SK-N-SH (cell line): ENCODE measurements around the gene TMEM131. TPM values are rescaled to one million over a fixed set of nuclear protein-coding genes. Genes with fewer than 3 reads are reported as not detected.
A peak's percentile ranks its signal among the peaks of the same experiment; 100 is the strongest.

ENCODE experiments used
- CTCF ChIA-PET: fragments of 300-600, 350-600 bp; formaldehyde crosslinking; extraction: SDS; loops from one replicate; lab custom pipeline; 2021; lab: Yijun Ruan, JAX
- POLR2A ChIA-PET: fragments of 350-600 bp; sonication (Branson Sonifier 250); formaldehyde crosslinking; extraction: SDS; loops from one replicate; lab custom pipeline; 2020; ENCODE audit warnings: antibody characterized with exemption, inconsistent platforms; lab: Yijun Ruan, JAX
- DNase-seq: peaks from one replicate; pipeline ENCODE4 v3.0.0; 2012
- H2AFZ ChIP-seq: fragments of 200-600 bp; sonication (generic); 2 replicates; pipeline ENCODE4 v1.8.1; 2016; ENCODE audit warnings: antibody characterized with exemption, mild to moderate bottlenecking, low read depth
- H3F3A ChIP-seq: fragments of 200-600 bp; sonication (generic); replicated peaks from 2 replicates; pipeline ENCODE3; 2016; ENCODE audit warnings: antibody characterized with exemption, mild to moderate bottlenecking; ENCODE audit not compliant: insufficient read depth
- H3K27ac ChIP-seq, 2 experiments: fragments of 200-500 bp in 1 of 2; fragments of 200-600 bp in 1 of 2; sonication (Bioruptor generic) in 1 of 2; sonication (generic), shearing (Covaris generic) in 1 of 2; 2 replicates each; pipeline versions ENCODE4 v1.5.1 to v1.6.1; 2014 to 2016; ENCODE audit warnings: low read depth in 2 of 2, inconsistent platforms in 1 of 2, low read length in 1 of 2, mild to moderate bottlenecking in 1 of 2, mixed read lengths in 1 of 2
- H3K27me3 ChIP-seq: fragments of 200-600 bp; sonication (generic), shearing (Covaris generic); 2 replicates; pipeline ENCODE4 v1.6.1; 2016; ENCODE audit warnings: mixed run types; ENCODE audit not compliant: insufficient read depth
- H3K36me3 ChIP-seq, 2 experiments: fragments of 200-500 bp in 1 of 2; fragments of 200-600 bp in 1 of 2; sonication (Bioruptor generic) in 1 of 2; sonication (generic) in 1 of 2; replicated peaks in 1 of 2; 2 replicates each; pipeline versions ENCODE3 to v1.5.1; 2014 to 2016; ENCODE audit warnings: low read length in 1 of 2, mild to moderate bottlenecking in 1 of 2; ENCODE audit not compliant: insufficient read depth in 2 of 2, control insufficient read depth in 1 of 2
- H3K4me1 ChIP-seq, 2 experiments: fragments of 200-500 bp in 1 of 2; fragments of 200-600 bp in 1 of 2; sonication (Bioruptor generic) in 1 of 2; sonication (generic), shearing (Covaris generic) in 1 of 2; 2 replicates each; pipeline versions ENCODE4 v1.5.1 to v1.6.1; 2014 to 2016; ENCODE audit warnings: low read depth in 1 of 2, low read length in 1 of 2, mixed run types in 1 of 2; ENCODE audit not compliant: insufficient read depth in 2 of 2, control insufficient read depth in 1 of 2
- H3K4me2 ChIP-seq: fragments of 200-600 bp; sonication (generic), shearing (Covaris generic); 2 replicates; pipeline ENCODE4 v1.6.1; 2017; ENCODE audit warnings: mixed run types
- H3K4me3 ChIP-seq, 2 experiments: fragments of 200-500 bp in 1 of 2; fragments of 200-600 bp in 1 of 2; sonication (Bioruptor generic) in 1 of 2; sonication (generic), shearing (Covaris generic) in 1 of 2; 2 replicates each; pipeline versions ENCODE4 v1.5.1 to v1.8.1; 2014 to 2016; ENCODE audit warnings: low read depth in 2 of 2, inconsistent platforms in 1 of 2, low read length in 1 of 2, mild to moderate bottlenecking in 1 of 2, mixed read lengths in 1 of 2, moderate library complexity in 1 of 2
- H3K79me2 ChIP-seq: fragments of 200-600 bp; sonication (generic); 2 replicates; pipeline ENCODE4 v1.8.1; 2017; ENCODE audit warnings: mild to moderate bottlenecking; ENCODE audit not compliant: insufficient read depth
- H3K9ac ChIP-seq: fragments of 200-600 bp; sonication (generic); 2 replicates; pipeline ENCODE4 v1.6.1; 2017; ENCODE audit warnings: mixed run types
- H3K9me2 ChIP-seq: fragments of 200-600 bp; sonication (generic); 2 replicates; pipeline ENCODE4 v1.6.1; 2017; ENCODE audit warnings: mixed run types
- H3K9me3 ChIP-seq: fragments of 200-600 bp; sonication (generic); 2 replicates; pipeline ENCODE4 v1.6.1; 2017; ENCODE audit warnings: mixed run types, mild to moderate bottlenecking, moderate library complexity
- H4K20me1 ChIP-seq: fragments of 200-600 bp; sonication (generic); 2 replicates; pipeline ENCODE4 v1.6.1; 2017; ENCODE audit warnings: mild to moderate bottlenecking, mixed run types; ENCODE audit not compliant: insufficient read depth
- CHD2 ChIP-seq: fragments of 150-350 bp; IDR thresholded peaks from 2 replicates; pipeline ENCODE4 v1.6.1; 2018; ENCODE audit warnings: low read length; ENCODE audit not compliant: partially characterized antibody
- FOSL2 ChIP-seq: IDR thresholded peaks from 2 replicates; pipeline ENCODE4 v1.4.0; 2012; ENCODE audit warnings: low read depth, mild to moderate bottlenecking, moderate library complexity, borderline replicate concordance
- FOXJ3 ChIP-seq: sonication (generic); formaldehyde crosslinking; IDR thresholded peaks from 2 replicates; pipeline ENCODE4 v1.5.1; 2020; ENCODE audit warnings: mild to moderate bottlenecking, missing genetic modification reagents
- IRF3 ChIP-seq: fragments of 150-350 bp; IDR thresholded peaks from 2 replicates; pipeline ENCODE4 v1.6.1; 2016; ENCODE audit warnings: mild to moderate bottlenecking, low read depth, low read length
- MEF2A ChIP-seq: IDR thresholded peaks from 2 replicates; pipeline ENCODE4 v1.4.0; 2012; ENCODE audit warnings: low read depth, borderline replicate concordance
- MXI1 ChIP-seq: IDR thresholded peaks from 2 replicates; pipeline ENCODE4 v1.6.1; 2012; ENCODE audit warnings: mild to moderate bottlenecking, low read depth, low read length, improper control_type of control experiment
- NFIC ChIP-seq: IDR thresholded peaks from 2 replicates; pipeline ENCODE4 v1.4.0; 2012; ENCODE audit warnings: borderline replicate concordance
- PBX3 ChIP-seq: IDR thresholded peaks from 2 replicates; pipeline ENCODE4; 2012
- RAD21 ChIP-seq: IDR thresholded peaks from 2 replicates; pipeline ENCODE4 v1.6.1; 2012; ENCODE audit warnings: mild to moderate bottlenecking, low read length
- REST ChIP-seq: IDR thresholded peaks from 2 replicates; pipeline ENCODE4 v1.6.1; 2012; ENCODE audit warnings: mild to moderate bottlenecking, low read depth, low read length, moderate library complexity
- RFX5 ChIP-seq: IDR thresholded peaks from 2 replicates; pipeline ENCODE4 v1.6.1; 2012; ENCODE audit warnings: mild to moderate bottlenecking, improper control_type of control experiment, low read length
- RXRA ChIP-seq: IDR thresholded peaks from 2 replicates; pipeline ENCODE4 v1.4.0; 2012; ENCODE audit warnings: low read depth, mild to moderate bottlenecking, borderline replicate concordance
- SMC3 ChIP-seq: IDR thresholded peaks from 2 replicates; pipeline ENCODE4 v1.6.1; 2012; ENCODE audit warnings: low read depth, low read length, improper control_type of control experiment
- TCF12 ChIP-seq: IDR thresholded peaks from 2 replicates; pipeline ENCODE4 v1.4.0; 2012
- TEAD4 ChIP-seq: IDR thresholded peaks from 2 replicates; pipeline ENCODE4 v1.4.0; 2012; ENCODE audit warnings: mild to moderate bottlenecking, borderline replicate concordance; ENCODE audit not compliant: insufficient read depth
- ZBTB33 ChIP-seq: IDR thresholded peaks from 2 replicates; pipeline ENCODE4 v1.4.0; 2012; ENCODE audit warnings: low read depth, borderline replicate concordance
- WGBS: methylation state at CpG from one replicate; pipeline ENCODE4 v1.1.6; 2017; ENCODE audit warnings: low lambda C conversion rate; 5-methylcytosine and 5-hydroxymethylcytosine counted together
- polyA plus RNA-seq, 3 experiments: library from polyadenylated mRNA; depleted of rRNA; stranded (reverse); fragments of >200 nt; gene quantifications; 2 replicates each; pipeline ENCODE4 v1.2.3, GENCODE V29; 2012

The TMEM131 gene
- polyA plus RNA-seq, 1 of the 3 experiments (the other 2 are of a cell fraction) = 9.1 TPM

GRCh38 chr2:97849881-97850528 lies 145.7 kb downstream of the TMEM131 start:
- Histone ChIP-seq H3K79me2 (peaks cover 4% of the 10 kb centered on the region; the same call in 1 of the 2 replicates), H3K36me3 (peaks cover 0 to 5% of the 10 kb centered on the region in 2 experiments), H3K27me3 (no peaks in the 10 kb centered on the region), H3K4me1 (no peaks in the 10 kb centered on the region; a peak in 1 of 4 replicates), H3K9me2 (no peaks in the 10 kb centered on the region), H2AFZ (no peak overlapping the region), H4K20me1 (no peaks in the 10 kb centered on the region), H3K27ac (no peak overlapping the region), H3K4me3 (no peak overlapping the region), H3K4me2 (no peak overlapping the region), H3K9ac (no peak overlapping the region), H3K9me3 (no peaks in the 10 kb centered on the region)
- no peak for DNase-seq
- WGBS = 70% methylated on average over 3 of the region's 3 CpGs
- ChIA-PET CTCF (no interaction called here), POLR2A (no interaction called here)
- no peak for TF ChIP-seq IRF3
- peak; percentile 12; the same call in 1 of the 2 replicates for TF ChIP-seq FOSL2
- TF ChIP-seq RFX5 = no peak
- TF ChIP-seq MEF2A = no peak
- TF ChIP-seq, all 33 proteins: peak for 1
- H3F3A ChIP-seq = no peaks in the 10 kb centered on the region

GRCh38 chr2:97848306-97848705 lies 147.4 kb downstream of the TMEM131 start:
- no peak overlapping the region for H3K9ac ChIP-seq
- ChIA-PET POLR2A (no interaction called here), CTCF (no interaction called here)
- H2AFZ ChIP-seq = no peak overlapping the region
- 95% methylated on average over 1 of the region's 1 CpG for WGBS
- DNase-seq = no peak
- no peaks in the 10 kb centered on the region for H4K20me1 ChIP-seq
- no peak overlapping the region for H3K4me2 ChIP-seq
- no peak overlapping the region for H3K27ac ChIP-seq
- H3K9me3 ChIP-seq = no peaks in the 10 kb centered on the region
- no peaks in the 10 kb centered on the region for H3K36me3 ChIP-seq
- H3K4me3 ChIP-seq = no peak overlapping the region
- no peaks in the 10 kb centered on the region for H3F3A ChIP-seq
- no peaks in the 10 kb centered on the region; a peak in 1 of 4 replicates for H3K4me1 ChIP-seq
- H3K27me3 ChIP-seq = no peaks in the 10 kb centered on the region
- no peak for TF ChIP-seq REST
- no peak for TF ChIP-seq RAD21
- TF ChIP-seq MXI1 = no peak
- no peak for TF ChIP-seq SMC3
- TF ChIP-seq NFIC = no peak
- no peak for TF ChIP-seq RXRA
- no peak for TF ChIP-seq PBX3
- TF ChIP-seq FOXJ3 (CRISPR knock-in tag) = no peak
- TF ChIP-seq IRF3 = no peak
- no peak for TF ChIP-seq TCF12
- no peak for TF ChIP-seq TEAD4
- TF ChIP-seq CHD2 = no peak
- TF ChIP-seq FOSL2 = no peak
- no peak for TF ChIP-seq ZBTB33
- TF ChIP-seq, all 33 proteins: peak for 0
- Histone ChIP-seq H3K79me2 (peaks cover 10% of the 10 kb centered on the region), H3K9me2 (no peaks in the 10 kb centered on the region)
